ENCODE data around the gene STN1.

The STN1 gene

GRCh38 chr10:103929381-103929921 lies 11.5 kb upstream of the STN1 start:
- DNase-seq (ENCODE audit: low read depth): no peak

- DNase-seq (ENCODE audit: low read depth): no peak
Measured at GRCh38 chr10:103928784-103929183, 10.8 kb upstream of the STN1 start.

- no peak for DNase-seq (ENCODE audit: low read depth)
Measured at GRCh38 chr10:103926722-103927319, 8.8 kb upstream of the STN1 start.

GRCh38 chr10:103925591-103925990 lies 7.6 kb upstream of the STN1 start:
- DNase-seq (ENCODE audit: low read depth): no peak

GRCh38 chr10:103923502-103923901 lies 5.5 kb upstream of the STN1 start:
- DNase-seq (ENCODE audit: low read depth): no peak

DNA sequence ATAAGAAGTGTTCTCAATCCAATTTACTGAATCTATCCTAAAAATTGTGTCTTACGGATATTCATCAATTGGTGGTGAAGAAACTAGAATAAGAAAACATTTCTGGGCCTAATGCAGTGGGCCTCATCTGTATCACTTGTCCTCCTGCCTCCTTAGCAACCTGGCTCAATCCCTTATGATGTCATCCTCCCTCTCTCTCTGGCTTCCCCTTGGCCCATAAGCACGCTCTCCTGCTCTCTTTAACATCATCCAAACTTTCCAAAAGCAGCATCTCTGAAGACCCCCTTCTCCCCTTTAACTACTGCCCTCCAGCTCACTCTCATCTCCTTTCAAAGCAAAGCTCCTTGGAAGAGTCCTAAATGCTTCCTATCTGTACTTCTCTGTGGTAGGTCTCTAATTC lies 4.7 kb upstream of the STN1 start:
- no peak for DNase-seq (ENCODE audit: low read depth)

DNA sequence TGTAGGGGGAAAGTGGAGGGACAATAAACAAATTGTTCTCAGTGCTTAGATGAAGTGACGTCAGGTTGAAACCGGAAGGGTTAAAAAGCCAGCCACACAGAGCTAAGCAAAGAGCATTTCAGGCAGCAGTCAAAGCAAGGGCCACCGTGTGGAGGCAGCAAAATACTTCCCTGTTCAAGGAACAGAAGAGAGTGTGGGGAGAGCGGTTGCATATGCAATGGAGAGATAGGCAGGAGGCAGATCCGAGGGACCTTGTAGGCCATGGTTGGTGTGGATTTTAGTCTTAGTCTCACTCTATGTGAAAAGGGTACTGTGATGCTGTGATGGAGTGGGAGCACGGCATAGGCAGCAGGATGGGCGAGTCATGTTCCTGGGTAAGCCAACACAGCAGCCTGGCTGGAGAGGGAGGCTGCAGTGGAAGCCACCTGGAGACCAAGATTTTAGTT lies 3.8 kb upstream of the STN1 start:
- DNase-seq (ENCODE audit: low read depth): no peak

- no peak for DNase-seq (ENCODE audit: low read depth)
Measured at GRCh38 chr10:103921248-103921647, 3.3 kb upstream of the STN1 start.

DNA sequence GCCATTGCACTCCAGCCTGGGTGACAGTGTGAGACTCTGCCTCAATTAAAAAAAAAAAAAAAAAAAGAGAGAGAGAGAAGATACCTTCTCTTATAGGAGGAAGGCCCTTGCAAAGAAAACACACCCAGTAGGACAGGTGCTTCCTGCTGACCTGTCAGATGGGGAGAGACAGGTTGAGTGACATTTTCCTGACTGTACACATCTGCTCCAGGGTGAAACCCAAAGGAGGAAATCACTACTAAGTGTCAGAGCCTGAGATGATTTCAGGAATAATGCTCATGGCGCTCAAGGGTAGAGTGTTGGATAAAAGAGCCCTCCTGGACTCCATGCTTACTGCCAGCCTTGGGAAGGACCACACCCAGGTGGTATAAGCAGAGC lies 1.7 kb upstream of the STN1 start:
- DNase-seq (ENCODE audit: low read depth): no peak

GRCh38 chr10:103917302-103918052 lies 507 bp downstream of the STN1 start:
- peak; percentile 13 for DNase-seq (ENCODE audit: low read depth)

GRCh38 chr10:103916876-103917275 lies 1.1 kb downstream of the STN1 start:
- DNase-seq (ENCODE audit: low read depth): no peak

GRCh38 chr10:103916254-103916653 lies 1.7 kb downstream of the STN1 start:
- no peak for DNase-seq (ENCODE audit: low read depth)

DNA sequence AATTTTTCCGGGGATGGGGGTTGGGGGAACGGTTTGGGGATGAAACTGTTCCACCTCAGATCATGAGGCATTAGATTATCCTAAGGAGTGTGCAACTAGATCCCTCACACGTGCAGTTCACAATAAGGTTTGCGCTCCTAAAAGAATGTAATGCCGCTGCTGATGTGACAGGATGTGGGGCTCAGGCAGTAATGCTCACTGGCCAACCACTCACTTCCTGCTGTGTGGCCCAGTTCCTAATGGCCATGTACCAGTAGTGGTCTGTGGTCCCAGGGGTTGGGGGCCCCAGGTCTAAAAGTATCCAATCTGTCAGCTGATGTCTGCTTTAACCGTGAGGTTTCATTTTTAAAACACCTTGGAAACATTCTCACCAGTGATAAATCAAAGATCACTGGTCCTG lies 2.2 kb downstream of the STN1 start:
- peak; percentile 15 for DNase-seq (ENCODE audit: low read depth)

DNA sequence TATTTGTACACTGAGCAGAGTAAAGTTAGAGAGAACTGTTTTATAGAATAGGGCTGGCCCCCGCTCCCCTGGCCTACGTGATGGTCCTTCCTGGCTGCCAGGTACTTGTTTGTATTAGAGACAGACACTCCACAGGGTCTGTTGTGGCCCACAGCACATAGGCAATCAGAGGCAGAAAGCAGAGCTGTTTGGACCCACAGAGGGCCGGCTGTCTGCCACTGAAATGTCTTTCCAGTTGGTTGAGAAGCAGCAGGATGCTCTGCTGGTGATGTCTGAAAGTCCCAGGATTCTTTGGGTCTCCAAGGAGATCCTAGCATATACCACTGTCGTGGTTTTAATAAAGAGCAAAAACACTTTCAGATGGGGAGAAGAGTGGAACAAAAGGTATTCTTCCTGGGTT lies 5.2 kb downstream of the STN1 start:
- DNase-seq (ENCODE audit: low read depth): no peak

DNA sequence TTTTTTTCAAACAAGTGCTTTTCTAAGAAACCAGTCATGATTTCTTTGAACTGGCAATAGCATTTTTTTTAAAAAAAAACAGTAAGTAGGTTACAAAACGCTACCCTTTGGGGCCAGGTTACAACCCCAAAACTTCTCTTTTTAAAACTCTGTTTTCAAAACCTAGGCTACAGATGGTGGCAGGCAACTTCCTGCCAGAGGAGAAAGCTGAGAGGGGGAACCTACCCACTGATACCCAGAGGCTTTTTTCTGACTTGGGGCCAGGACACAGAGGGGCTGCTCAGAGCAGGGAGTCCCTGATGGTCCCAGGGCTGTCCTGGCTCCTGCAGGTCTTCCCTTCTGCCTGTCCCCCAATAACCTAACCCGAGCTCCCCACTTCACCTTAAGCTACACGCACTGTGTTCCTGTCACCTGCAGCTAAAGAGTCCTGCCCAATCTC lies 6.9 kb downstream of the STN1 start:
- no peak for DNase-seq (ENCODE audit: low read depth)

- no peak for DNase-seq (ENCODE audit: low read depth)
Measured at GRCh38 chr10:103910442-103911012, 7.5 kb downstream of the STN1 start.

DNA sequence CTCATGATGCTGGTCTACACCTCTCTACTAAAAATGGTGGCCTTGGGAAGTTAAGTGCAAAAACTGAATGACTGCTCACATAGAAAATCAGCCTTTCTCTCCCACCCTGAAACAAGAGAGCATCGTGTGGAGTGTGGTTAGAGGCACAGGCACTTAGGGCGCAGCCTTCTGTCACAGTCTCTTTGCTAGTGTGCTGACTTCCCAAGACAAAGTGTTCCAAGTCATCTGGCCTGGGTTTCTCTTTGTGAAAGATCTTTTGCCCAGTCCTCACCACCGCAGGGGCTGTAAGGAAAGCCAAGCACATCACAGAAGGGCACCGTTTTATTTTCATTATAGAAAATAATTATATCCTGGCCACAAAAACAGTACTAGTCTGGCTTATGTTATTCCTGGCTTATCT lies 12.5 kb downstream of the STN1 start:
- DNase-seq (ENCODE audit: low read depth): no peak

GRCh38 chr10:103901299-103901698 lies 16.7 kb downstream of the STN1 start:
- DNase-seq (ENCODE audit: low read depth): no peak

DNA sequence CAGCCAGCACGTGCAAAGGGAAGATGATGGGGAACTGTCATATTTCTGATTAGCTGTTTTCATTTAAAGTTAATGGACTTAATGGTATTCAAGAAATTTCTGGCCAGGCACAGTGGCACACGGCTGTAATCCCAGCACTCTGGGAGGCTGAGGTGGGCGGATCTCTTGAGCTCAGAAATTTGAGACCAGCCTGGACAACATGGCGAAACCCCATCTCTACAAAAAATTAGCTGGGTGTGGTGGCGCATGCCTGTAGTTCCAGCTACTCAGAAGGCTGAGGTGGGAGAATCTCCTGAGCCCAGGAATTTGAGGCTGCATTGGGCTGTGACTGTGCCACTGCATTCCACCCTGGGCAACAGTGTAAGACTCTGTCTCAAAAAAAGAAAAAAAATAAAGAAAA lies 18.7 kb downstream of the STN1 start:
- no peak for DNase-seq (ENCODE audit: low read depth)

DNA sequence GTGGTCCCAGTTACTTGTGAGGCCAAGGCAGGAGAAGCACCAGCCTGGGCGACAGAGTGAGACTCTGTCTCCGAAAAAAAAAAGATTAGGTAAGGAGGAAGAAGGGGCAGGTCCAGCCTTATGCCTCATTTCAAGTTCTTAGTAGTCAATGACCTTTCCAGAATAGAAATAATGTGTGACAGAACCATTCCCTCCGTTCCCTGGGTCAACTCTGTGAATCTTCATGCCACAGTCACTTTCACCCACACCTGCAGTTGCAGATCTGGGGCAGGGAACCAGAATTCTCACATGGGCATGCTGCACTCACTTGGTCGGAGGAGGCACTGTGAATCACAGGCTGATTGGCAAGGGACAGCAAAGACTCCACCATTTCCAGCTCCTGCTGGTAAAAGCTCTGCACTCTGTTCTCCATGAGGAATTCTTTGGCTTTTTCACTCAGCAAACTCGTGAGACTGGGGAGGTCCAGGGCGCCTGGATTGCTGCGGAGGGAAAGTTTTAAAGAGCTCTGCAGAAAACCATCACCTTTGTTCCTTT lies 20.7 kb downstream of the STN1 start:
- DNase-seq (ENCODE audit: low read depth): no peak

- DNase-seq (ENCODE audit: low read depth): no peak
Measured at GRCh38 chr10:103896225-103896624, 21.8 kb downstream of the STN1 start.

DNA sequence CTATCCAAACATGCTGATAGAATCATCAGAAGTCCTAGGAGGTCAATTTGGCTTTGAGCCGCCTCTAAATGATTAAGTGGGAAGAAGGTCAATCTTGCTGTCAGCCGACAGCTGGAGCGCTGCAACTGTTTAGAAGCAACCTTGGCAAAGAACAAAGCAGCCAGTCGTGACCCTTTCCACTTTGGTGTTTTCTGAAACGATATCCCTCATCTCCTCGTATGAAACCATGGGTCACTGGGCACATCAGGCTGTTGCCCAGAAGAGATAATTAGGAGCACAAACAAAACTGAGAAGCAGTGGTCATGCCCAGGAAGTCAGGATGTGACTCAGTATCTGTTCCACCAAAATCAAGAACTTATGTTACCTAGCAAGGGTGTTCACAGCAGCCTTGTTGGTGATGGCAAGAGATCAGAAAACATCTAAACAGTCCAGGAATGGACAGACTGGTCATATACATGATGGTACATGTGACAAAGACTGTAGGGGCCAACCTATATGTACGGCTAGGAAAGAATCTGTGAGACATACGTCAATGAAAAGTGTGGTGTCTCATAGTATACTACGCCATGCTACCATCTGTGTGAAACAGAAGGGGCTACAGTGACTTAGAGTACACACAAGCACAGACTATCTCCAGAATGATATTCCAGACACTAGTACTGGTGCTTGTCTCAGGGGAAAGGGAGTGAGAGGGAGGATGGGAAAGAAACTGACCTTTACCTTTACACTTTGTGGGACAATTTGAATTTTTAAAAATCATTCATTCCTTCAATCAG lies 22.4 kb downstream of the STN1 start:
- DNase-seq (ENCODE audit: low read depth): no peak
